Duodenal mucosa (tissue), 2 donors: ENCODE results near the gene ADGRF1.

Experiments used
- H3K27ac ChIP-seq: one replicate; pipeline ENCODE4 v1.7.0; 2013; ENCODE audit warnings: low read depth, low read length
- H3K27me3 ChIP-seq, 2 donors: one replicate each; pipeline ENCODE4 v1.7.0; 2013; ENCODE audit warnings: low read length in 2 of 2, control low read depth in 1 of 2; ENCODE audit not compliant: insufficient read depth in 2 of 2, control insufficient read depth in 1 of 2
- H3K36me3 ChIP-seq, 2 donors: one replicate each; pipeline ENCODE4 v1.7.0; 2013; ENCODE audit warnings: low read length in 2 of 2, control low read depth in 1 of 2; ENCODE audit not compliant: insufficient read depth in 2 of 2, control insufficient read depth in 1 of 2
- H3K4me1 ChIP-seq, 2 donors: one replicate each; pipeline ENCODE4 v1.7.0; 2013; ENCODE audit warnings: low read length in 2 of 2, control low read depth in 1 of 2; ENCODE audit not compliant: insufficient read depth in 2 of 2, control insufficient read depth in 1 of 2
- H3K4me3 ChIP-seq, 2 donors: one replicate each; pipeline ENCODE4 v1.7.0; 2013; ENCODE audit warnings: low read length in 2 of 2, low read depth in 1 of 2
- H3K9ac ChIP-seq, 2 donors: one replicate each; pipeline ENCODE4 v1.7.0; 2013; ENCODE audit warnings: low read length in 2 of 2, low read depth in 1 of 2
- H3K9me3 ChIP-seq, 2 donors: one replicate each; pipeline ENCODE4 v1.7.0; 2013; ENCODE audit warnings: low read length in 2 of 2, control low read depth in 1 of 2; ENCODE audit not compliant: control insufficient read depth in 1 of 2

ADGRF1 gene

DNA sequence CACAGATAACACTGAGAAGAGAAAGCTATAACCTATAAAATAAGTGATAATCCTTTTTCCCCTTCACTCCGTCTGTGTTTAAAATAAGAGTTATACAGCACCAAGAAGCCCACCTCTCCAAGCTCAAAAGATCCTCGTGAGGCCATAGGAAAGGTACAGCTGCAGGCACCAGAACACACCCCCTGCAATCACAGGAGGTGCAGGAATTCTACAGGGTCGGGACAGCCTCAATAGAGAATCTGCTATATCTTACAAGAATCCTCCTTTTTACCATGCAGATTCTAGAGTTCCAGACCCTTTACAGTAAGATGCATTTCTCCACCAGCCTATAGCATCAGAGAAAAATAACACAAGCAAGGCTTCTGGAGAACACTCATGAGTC is 5.0 kb upstream of the ADGRF1 start:
- Histone ChIP-seq H3K36me3 (no peaks in the 10 kb centered on the region), H3K27me3 (no peaks in the 10 kb centered on the region), H3K9me3 (no peaks in the 10 kb centered on the region), H3K27ac (no peak overlapping the region), H3K4me3 (no peak overlapping the region), H3K9ac (no peak overlapping the region), H3K4me1 (peaks cover 7 to 22% of the 10 kb centered on the region in 2 donors)

DNA sequence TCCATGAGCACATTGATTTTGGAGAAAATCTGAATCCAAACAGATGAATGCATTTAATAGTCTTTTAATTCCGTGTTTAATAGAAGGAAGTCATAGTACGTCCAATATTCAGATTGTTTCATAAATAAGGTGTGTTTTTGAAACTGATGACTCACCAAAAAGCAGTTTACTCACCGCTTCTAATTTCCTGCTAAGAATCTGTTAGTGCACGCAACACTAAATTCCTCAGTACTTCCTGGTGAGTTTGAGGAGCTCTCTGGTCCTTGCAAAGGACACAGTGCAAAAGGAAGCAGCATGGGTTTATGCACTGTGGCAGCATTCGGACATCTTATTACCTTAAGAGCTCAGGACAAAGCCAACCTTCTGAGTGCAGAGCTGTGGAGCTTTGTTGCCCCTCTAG is 2.3 kb upstream of the ADGRF1 start:
- Histone ChIP-seq H3K9me3 (no peaks in the 10 kb centered on the region), H3K36me3 (no peaks in the 10 kb centered on the region), H3K27me3 (no peaks in the 10 kb centered on the region), H3K4me1 (peaks cover 11 to 26% of the 10 kb centered on the region in 2 donors), H3K9ac (no peak overlapping the region), H3K4me3 (no peak overlapping the region), H3K27ac (no peak overlapping the region)

DNA sequence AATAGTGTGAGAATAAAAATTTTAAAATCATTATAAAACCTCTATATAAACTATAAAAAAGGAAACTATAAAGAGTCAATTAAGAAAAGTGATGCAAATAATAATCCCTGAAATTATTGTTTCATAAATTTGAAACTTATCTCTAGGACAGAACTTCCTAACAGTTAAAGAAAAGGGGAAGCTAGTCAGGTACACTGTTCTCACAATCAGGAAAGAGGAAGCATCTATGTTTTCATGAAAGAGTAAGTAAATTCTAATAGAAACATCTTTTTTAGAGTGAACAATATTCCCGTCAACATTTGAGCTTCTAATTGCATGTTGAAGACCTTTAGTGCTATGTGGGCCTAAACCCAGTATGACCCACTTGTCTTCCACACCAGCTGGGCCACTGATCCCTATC is 1.2 kb upstream of the ADGRF1 start:
- H3K27me3 ChIP-seq, result no peaks in the 10 kb centered on the region

DNA sequence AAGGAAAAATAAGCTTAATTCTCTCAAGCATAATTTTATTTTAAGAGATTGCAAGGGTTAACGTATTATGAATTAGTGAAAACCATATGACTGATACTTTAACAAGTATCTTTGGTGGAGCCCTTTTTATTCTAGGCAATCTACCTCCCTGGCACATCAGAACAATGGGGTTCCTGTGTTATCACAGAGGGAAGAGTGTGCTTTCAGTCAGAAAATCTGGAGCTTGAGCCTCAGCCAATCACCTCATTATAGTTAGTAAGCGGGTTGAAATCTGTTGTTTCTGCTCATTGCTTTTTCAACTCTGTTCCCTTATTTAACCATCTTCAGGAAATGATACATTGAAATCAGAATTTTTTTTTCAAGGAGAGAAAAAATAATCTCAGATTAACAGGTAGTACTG is 391 bp downstream of the ADGRF1 start:
- Histone ChIP-seq H3K4me1 (peaks cover 5 to 22% of the 10 kb centered on the region in 2 donors), H3K9ac (no peak overlapping the region), H3K27me3 (no peaks in the 10 kb centered on the region), H3K4me3 (no peak overlapping the region), H3K27ac (no peak overlapping the region), H3K9me3 (no peaks in the 10 kb centered on the region), H3K36me3 (no peaks in the 10 kb centered on the region)

More for the DNA sequence above, 1.2 kb upstream of the ADGRF1 start:
- Histone ChIP-seq H3K4me1 (peaks cover 11 to 26% of the 10 kb centered on the region in 2 donors), H3K9me3 (no peaks in the 10 kb centered on the region), H3K9ac (no peak overlapping the region), H3K27ac (no peak overlapping the region), H3K36me3 (no peaks in the 10 kb centered on the region), H3K4me3 (no peak overlapping the region)

DNA sequence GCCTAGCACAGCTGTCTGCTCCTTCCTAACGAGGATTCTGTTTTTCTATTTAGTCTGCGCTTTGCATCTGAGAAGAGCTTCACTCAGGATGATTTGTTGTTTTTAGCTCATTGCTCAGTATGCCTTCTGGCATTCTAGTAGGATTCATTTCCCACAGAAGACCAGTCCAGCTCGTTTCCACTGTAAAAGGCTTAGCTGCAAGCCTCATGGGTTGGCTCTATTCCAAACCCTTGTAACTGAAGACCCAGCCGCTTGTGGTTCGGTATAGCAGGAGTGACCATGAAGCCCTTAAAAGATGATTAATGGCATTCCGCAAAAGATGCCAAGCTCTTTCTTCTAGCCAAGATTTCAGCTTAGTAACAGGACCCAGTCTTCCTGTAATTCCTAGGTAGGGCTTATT is 7.2 kb downstream of the ADGRF1 start:
- Histone ChIP-seq H3K27ac (no peak overlapping the region), H3K9me3 (no peaks in the 10 kb centered on the region), H3K4me1 (peaks cover 3 to 14% of the 10 kb centered on the region in 2 donors), H3K9ac (no peak overlapping the region), H3K27me3 (no peaks in the 10 kb centered on the region), H3K4me3 (no peak overlapping the region), H3K36me3 (no peaks in the 10 kb centered on the region)

DNA sequence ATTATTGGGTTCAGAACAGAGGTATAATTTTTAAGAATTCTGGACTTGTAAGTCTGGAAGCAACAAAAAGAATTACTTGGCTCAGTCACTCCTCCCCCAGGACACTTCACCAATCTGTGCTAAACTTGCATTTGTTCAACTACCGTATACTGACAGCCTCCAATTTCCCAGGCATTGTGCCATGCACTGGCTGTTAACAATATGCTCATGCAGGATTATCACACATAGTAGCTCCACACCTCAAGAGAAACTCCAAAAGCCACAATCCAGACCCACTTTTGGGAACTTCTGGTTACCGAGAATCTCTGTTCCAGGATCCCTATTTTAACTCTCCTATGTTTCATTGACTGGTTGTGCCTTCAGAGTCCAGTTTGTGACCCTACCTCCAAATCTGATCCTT is 7.7 kb downstream of the ADGRF1 start:
- no peak overlapping the region for H3K27ac ChIP-seq

DNA sequence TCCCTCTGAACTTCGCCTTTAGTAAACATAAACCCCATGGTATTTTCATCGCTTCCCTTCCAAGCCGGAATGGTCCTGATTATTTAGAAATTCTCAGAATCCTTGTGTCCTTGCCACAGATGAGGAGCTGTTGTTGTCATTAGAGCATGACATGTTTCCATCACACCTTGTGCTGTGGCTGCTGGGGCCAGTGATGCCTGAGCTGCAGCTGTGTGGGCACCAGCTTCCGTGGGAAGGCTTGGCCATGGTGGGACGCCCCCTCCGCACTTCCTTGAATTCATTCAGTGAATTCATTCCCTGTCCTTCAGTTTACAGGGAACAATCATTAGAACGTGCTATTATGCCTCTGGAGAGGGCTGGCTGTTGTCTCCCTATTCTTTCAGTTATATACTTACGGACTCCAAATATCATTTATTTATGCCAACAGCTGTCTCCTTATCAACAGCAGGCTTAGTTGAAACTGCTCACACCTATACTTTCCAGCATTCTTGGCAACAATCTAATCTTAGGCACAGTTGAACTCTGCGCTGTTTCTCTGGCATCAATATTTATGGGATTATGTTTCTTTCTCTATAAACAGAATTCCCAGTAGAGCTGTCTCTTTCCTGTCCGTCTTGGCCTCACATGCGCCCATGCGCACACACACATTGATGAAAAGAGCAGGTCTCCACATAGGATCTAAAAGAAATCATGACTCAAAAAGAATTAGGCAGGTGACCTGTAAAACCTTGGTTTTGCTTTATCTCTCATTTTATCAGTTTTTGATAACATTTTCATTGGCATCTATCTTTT is 9.0 kb downstream of the ADGRF1 start:
- no peaks in the 10 kb centered on the region for H3K9me3 ChIP-seq
- H3K27ac ChIP-seq, result no peak overlapping the region
- H3K9ac ChIP-seq, result no peak overlapping the region
- no peaks in the 10 kb centered on the region for H3K36me3 ChIP-seq
- peaks cover 3 to 14% of the 10 kb centered on the region in 2 donors for H3K4me1 ChIP-seq
- no peaks in the 10 kb centered on the region for H3K27me3 ChIP-seq
- no peak overlapping the region for H3K4me3 ChIP-seq

More for the DNA sequence above, 7.7 kb downstream of the ADGRF1 start:
- H3K9me3 ChIP-seq, result no peaks in the 10 kb centered on the region
- no peak overlapping the region for H3K4me3 ChIP-seq
- H3K36me3 ChIP-seq, result no peaks in the 10 kb centered on the region
- H3K9ac ChIP-seq, result no peak overlapping the region
- H3K4me1 ChIP-seq, result peaks cover 3 to 14% of the 10 kb centered on the region in 2 donors
- no peaks in the 10 kb centered on the region for H3K27me3 ChIP-seq

DNA sequence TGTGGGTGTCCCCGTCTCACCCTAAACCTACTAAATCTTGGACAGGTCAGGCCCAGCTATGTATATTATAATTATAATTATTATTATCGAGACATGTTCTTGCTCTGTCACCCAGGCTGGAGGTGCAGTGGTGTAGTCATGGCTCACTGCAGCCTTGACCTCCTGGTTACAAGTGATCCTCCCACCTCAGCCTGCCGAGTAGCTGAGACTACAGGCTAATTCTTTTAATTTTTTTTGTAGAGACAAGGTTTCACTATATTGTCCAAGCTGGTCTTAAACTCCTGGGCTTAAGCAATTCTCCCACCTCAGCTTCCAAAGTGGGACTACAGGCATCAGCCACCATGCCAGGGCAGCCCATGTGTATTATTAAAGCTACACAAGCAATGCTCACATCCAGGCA is 10.5 kb downstream of the ADGRF1 start:
- H3K36me3 ChIP-seq, result no peaks in the 10 kb centered on the region
- H3K9me3 ChIP-seq, result no peaks in the 10 kb centered on the region
- H3K9ac ChIP-seq, result no peak overlapping the region
- no peak overlapping the region for H3K27ac ChIP-seq
- no peak overlapping the region for H3K4me3 ChIP-seq
- peaks cover 3 to 14% of the 10 kb centered on the region in 2 donors for H3K4me1 ChIP-seq
- H3K27me3 ChIP-seq, result no peaks in the 10 kb centered on the region

DNA sequence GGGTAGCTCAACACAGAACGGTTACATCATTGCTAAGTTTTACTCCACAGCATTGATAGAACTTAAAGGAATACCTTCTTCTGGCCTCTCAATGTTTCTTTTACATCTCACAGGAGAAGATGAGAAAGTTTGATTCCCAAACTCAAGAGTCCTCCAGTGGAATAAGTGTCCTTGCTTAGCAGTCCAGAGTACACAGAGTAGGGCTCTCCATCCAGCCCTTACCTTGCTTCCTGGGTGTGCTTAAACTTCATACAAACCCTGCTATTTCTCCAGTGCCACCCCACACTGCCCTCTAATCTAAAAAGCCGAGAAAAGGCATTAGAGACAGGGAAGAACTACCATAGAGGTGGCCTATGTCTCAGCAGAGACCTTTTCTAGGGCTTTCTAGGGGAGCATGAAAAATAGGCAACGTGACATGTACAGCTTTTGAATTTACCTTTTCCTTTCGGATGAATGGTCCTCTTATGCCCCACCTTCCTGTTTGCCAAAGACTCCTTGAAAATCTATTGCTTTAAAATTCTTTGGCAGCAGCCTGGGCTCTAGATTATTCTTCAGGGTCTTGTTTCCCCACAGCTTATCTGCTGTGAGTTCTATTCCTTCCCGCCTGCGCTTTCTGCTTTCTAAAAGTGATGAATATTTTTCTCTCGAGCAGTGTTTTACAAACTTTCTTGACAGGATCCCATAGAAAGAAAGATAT is 12.1 kb downstream of the ADGRF1 start:
- H3K4me1 ChIP-seq, result peaks cover 3 to 14% of the 10 kb centered on the region in 2 donors
- no peaks in the 10 kb centered on the region for H3K27me3 ChIP-seq
- no peak overlapping the region for H3K27ac ChIP-seq
- H3K9ac ChIP-seq, result no peak overlapping the region
- H3K36me3 ChIP-seq, result no peaks in the 10 kb centered on the region
- H3K4me3 ChIP-seq, result no peak overlapping the region
- H3K9me3 ChIP-seq, result no peaks in the 10 kb centered on the region

DNA sequence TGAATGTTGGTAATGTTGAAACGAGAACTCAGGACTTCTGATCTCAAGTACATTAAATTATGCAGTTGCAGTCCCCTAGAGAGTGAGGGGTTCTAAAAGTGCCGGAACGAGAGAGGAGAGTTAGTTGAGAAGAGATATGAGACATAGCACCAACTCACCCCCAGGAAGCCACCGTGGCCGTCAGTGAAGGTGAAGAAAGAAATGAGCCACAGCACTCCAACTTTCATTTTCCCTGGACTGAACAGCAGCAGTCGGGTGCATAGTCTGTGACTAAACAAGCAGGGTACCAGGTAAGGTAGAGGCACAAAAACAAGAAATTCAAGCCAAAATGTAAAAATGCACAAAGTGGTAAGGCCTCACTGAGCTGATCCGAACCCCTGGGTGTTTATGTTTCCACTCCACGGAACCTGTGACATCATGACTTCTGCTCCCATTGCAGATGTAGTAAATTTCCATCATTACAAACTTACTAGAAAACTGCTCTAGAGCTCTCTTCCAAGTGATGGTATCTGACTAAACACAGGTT is 13.2 kb downstream of the ADGRF1 start:
- H3K9ac ChIP-seq, result no peak overlapping the region
- no peaks in the 10 kb centered on the region for H3K27me3 ChIP-seq
- H3K4me3 ChIP-seq, result no peak overlapping the region
- no peaks in the 10 kb centered on the region for H3K36me3 ChIP-seq
- H3K9me3 ChIP-seq, result no peaks in the 10 kb centered on the region
- H3K27ac ChIP-seq, result no peak overlapping the region
- H3K4me1 ChIP-seq, result peaks cover 3 to 9% of the 10 kb centered on the region in 2 donors
